GM21515 (cell line): ENCODE measurements around the gene SMIM41.

Experiments used
- ATAC-seq: cut with Tn5 transposase; IDR thresholded peaks from one replicate; pipeline ENCODE4 v1.9.1; 2021; ENCODE audit not compliant: unreplicated experiment

Gene SMIM41

GRCh38 chr12:52120951-52121823 is 41.7 kb downstream of the SMIM41 start:
- ATAC-seq, result no peak

- ATAC-seq, result no peak
Observed at GRCh38 chr12:52121824-52122539, 42.5 kb downstream of the SMIM41 start.

GRCh38 chr12:52122540-52122871 is 43.0 kb downstream of the SMIM41 start:
- no peak for ATAC-seq

GRCh38 chr12:52122904-52123303 is 43.4 kb downstream of the SMIM41 start:
- no peak for ATAC-seq

- ATAC-seq, result no peak
Observed at GRCh38 chr12:52123487-52124186, 44.1 kb downstream of the SMIM41 start.

- no peak for ATAC-seq
Observed at GRCh38 chr12:52125476-52125900, 46.0 kb downstream of the SMIM41 start.

GRCh38 chr12:52126050-52126604 is 46.6 kb downstream of the SMIM41 start:
- ATAC-seq, result no peak

- ATAC-seq, result no peak
Observed at GRCh38 chr12:52126605-52127578, 47.4 kb downstream of the SMIM41 start.

- ATAC-seq, result no peak
Observed at GRCh38 chr12:52127683-52128450, 48.4 kb downstream of the SMIM41 start.

- ATAC-seq, result no peak
Observed at GRCh38 chr12:52130711-52131110, 51.2 kb downstream of the SMIM41 start.

GRCh38 chr12:52132754-52133161 is 53.3 kb downstream of the SMIM41 start:
- no peak for ATAC-seq

GRCh38 chr12:52137746-52138145 is 58.2 kb downstream of the SMIM41 start:
- no peak for ATAC-seq

GRCh38 chr12:52139147-52139546 is 59.6 kb downstream of the SMIM41 start:
- ATAC-seq, result no peak

- ATAC-seq, result no peak
Observed at GRCh38 chr12:52139579-52140062, 60.1 kb downstream of the SMIM41 start.

- ATAC-seq, result no peak
Observed at GRCh38 chr12:52141306-52141705, 61.8 kb downstream of the SMIM41 start.

GRCh38 chr12:52141875-52142274 is 62.4 kb downstream of the SMIM41 start:
- no peak for ATAC-seq

GRCh38 chr12:52142431-52142830 is 62.9 kb downstream of the SMIM41 start:
- ATAC-seq, result no peak

- no peak for ATAC-seq
Observed at GRCh38 chr12:52144512-52145227, 65.2 kb downstream of the SMIM41 start.
